Stimulated activated CD4-positive, alpha-beta T cell treated with anti-CD3 and anti-CD28 coated beads, Interleukin-4, amount 100 ng/mL, for 48 hours (primary cell): Measurements from ENCODE around the gene ADGRG3.
"Not testable (repeated sequence)": the region's sequence is repeated elsewhere in the genome, so short reads cannot be mapped to it uniquely, and the experiment has no call there.

Source experiments
- DNase-seq, 2 donors: peaks; one replicate each; pipeline ENCODE4 v3.0.0-alpha.2; 2020; ENCODE audit warnings: low read depth in 2 of 2

The ADGRG3 gene

GRCh38 chr16:57694725-57695679 is 26.9 kb downstream of the ADGRG3 start, which contains the start of gene DRC7:
TSS of gene DRC7 (plus strand) at chr16:57694806. CDS start at chr16:57697950, 3,144 bp downstream.
- DNase-seq: peak in 1 of 2 donors; percentile 11

GRCh38 chr16:57695680-57696069 is 27.6 kb downstream of the ADGRG3 start:
- no peak for DNase-seq

- no peak for DNase-seq
Observed at GRCh38 chr16:57696240-57696639, 28.1 kb downstream of the ADGRG3 start.

- DNase-seq: no peak
Observed at GRCh38 chr16:57697896-57698537, 29.9 kb downstream of the ADGRG3 start.

- DNase-seq: no peak
Observed at GRCh38 chr16:57698812-57699405, 30.8 kb downstream of the ADGRG3 start.

GRCh38 chr16:57699481-57699880 is 31.4 kb downstream of the ADGRG3 start:
- DNase-seq: no peak

- DNase-seq: no peak
Observed at GRCh38 chr16:57699899-57700298, 31.8 kb downstream of the ADGRG3 start.

GRCh38 chr16:57700781-57701551 is 32.9 kb downstream of the ADGRG3 start:
- no peak for DNase-seq

- DNase-seq: no peak
Observed at GRCh38 chr16:57701759-57702371, 33.8 kb downstream of the ADGRG3 start.

GRCh38 chr16:57703416-57704010 is 35.4 kb downstream of the ADGRG3 start:
- DNase-seq: no peak

- DNase-seq: no peak
Observed at GRCh38 chr16:57704011-57704904, 36.2 kb downstream of the ADGRG3 start.

GRCh38 chr16:57704905-57705852 is 37.1 kb downstream of the ADGRG3 start:
- DNase-seq: no peak

GRCh38 chr16:57706717-57707116 is 38.6 kb downstream of the ADGRG3 start:
- no peak for DNase-seq

GRCh38 chr16:57707331-57707730 is 39.2 kb downstream of the ADGRG3 start:
- no peak for DNase-seq

- no peak for DNase-seq
Observed at GRCh38 chr16:57708168-57708567, 40.1 kb downstream of the ADGRG3 start.

- DNase-seq: no peak
Observed at GRCh38 chr16:57709663-57710062, 41.6 kb downstream of the ADGRG3 start.

- no peak for DNase-seq
Observed at GRCh38 chr16:57711346-57711745, 43.2 kb downstream of the ADGRG3 start.

- DNase-seq: no peak
Observed at GRCh38 chr16:57711993-57712392, 43.9 kb downstream of the ADGRG3 start.

GRCh38 chr16:57712569-57712968 is 44.5 kb downstream of the ADGRG3 start:
- not testable (repeated sequence) for DNase-seq
